Stimulated activated CD4-positive, alpha-beta T cell treated with anti-CD3 and anti-CD28 coated beads, Interleukin-4, amount 100 ng/mL, for 48 hours (primary cell): ENCODE data around the gene HSPA12A.

Experiments
- DNase-seq, 2 donors: peaks; one replicate each; pipeline ENCODE4 v3.0.0-alpha.2; 2020; ENCODE audit warnings: low read depth in 2 of 2

Gene HSPA12A

DNA sequence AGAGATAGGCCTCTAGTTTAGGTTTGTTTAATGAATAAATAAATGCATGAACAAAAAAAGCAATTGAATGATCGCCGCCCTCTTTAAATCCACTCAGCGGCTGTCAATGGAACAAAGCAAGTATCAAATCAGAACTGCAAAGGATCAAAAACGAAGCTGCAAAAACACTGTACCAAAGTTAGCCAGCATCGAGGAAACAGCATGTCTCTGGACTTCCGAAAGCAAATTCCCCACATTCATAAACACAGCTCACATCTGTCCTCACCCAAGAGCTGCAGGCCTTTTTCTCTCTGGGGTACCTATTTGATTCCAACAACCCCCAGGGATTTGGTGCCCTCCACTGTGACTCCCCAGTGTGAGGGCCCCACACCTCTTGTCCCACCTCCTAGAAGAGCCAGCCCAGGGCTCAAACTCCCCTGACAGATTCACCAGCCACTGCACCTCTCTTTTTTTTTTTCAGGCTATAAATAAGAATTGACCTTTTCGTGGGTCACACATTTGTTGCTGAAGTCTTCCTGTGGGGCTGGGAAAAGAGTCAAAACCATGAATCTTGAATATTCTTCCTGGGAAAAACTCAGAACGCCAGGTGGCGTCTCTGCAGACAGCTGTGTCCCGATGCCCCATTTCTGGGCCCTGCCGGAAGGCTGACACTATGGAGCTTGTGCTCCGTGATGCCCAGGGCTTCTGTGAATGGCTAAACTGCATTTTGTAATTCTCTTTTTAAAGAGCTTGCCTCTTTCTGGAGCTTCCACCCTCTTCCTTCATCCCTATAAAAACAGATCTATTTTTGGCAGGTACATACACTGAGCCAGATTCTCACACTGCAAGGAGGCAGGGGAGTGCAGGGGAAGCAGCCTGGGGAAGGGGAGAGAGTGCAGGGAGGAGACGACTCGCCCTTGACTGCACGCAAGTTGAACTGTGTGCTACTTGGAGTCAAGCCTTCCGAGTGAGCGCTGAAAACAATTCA is 51.7 kb downstream of the HSPA12A start:
- no peak for DNase-seq

DNA sequence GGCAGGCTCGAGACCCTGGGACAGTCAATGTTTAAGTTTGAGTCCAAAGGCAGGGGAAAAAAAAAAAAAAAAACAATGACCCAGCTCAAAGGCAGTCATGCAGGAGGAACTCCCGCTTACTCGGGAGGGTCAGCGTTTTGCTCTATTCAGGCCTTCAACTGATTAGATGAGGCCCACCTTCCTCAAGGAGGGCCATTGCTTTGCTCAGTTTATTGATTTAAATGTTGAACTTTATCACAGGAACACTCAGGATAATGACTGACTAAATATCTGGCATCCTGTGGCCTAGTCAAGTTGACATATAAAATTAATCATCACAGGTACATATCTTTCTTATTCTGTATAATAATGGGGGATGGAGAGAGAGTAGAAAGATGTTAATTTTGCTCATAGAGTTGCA is 52.6 kb downstream of the HSPA12A start:
- DNase-seq: no peak

DNA sequence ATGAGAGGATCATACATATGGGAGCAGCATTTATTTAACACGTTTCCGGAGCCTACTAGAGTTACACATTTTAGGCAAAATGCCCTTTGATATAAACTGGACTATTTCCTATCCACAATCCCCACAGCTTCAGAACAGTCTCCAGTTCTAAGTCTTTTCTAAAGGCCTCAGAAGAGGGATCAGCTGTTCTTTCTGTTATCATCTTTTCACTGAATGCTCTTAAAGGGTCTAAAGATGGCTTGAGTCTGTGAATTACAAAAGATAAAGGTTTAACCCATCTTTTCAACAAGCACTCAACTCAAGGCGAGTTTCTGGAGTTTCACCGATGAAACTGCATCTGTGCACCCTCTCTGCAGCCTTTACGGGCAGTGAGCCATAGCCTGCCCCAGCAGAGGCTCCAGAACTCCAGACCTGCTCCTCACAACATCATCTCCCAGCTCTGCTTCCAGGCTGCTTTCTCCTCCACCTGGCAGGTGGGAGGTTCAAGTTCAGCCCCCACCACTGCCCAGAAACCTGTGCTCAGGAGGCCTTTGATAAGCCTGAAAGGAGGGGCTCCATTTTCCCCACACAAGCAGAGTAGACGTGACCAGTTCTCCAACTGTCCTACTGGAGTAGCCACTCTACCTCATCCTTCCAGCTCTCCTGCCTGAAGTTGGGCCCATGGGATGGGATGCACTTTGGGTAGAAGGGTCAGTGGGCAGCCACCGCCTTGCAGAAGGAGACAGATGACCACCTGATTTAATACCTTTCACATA is 53.4 kb downstream of the HSPA12A start:
- no peak for DNase-seq

DNA sequence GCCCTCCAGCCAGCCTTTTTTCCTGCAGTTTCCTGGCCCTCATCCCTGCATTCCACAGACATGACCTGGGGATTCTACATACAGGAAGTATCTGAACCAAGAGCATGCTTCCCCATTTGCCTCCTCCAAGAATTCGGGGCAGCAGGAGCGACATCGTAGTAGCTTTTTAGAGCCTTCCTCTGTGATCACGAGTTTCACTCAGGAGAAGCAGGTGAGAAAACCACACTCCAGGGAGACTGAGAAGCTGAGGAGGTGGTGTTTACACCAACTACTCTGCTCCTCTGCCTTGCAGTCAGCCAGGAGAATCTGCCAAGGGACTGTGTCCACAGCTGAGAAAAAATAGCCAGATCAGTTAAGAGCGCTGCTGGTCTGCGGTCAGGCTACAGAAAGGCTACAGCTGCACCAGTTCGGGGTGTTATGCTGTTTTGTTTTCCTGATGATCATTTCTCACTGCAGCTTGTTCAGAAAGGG is 54.1 kb downstream of the HSPA12A start:
- DNase-seq: no peak

DNA sequence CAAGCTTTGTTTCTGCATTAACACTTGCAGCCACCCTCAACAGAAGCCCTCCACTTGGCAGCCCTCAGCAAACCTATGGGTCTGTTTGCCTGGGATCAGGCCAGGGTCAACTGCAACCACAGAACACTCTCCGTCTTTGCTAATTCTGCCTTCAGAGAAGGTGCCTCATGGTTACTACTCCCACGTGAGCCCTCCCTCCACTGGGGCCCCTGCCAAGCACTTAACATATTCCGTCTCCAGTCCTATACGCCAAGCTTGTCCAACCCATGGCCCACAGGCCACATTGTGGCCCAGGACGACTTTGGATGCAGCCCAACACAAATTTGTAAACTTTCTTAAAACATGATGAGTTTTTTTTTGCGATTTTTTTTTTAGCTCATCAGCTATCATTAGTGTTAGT is 54.7 kb downstream of the HSPA12A start:
- DNase-seq: no peak

DNA sequence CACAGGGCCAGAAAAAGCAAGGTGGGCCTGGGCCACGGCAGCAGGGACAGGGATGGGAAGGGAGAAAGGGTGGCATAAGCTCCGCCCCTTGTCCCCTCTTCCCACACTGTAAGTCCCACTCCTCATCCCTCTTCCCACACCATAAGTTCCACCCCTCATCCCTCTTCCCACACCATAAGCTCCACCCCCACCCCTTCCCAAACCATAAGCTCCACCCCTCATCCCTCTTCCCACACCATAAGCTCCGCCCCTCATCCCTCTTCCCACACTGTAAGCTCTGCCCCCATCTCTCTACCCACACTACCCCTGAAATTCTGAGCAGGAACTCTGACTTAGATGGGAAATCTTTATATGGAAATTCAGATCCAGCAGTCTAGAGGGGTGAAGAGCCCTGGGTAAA is 55.7 kb downstream of the HSPA12A start:
- DNase-seq: no peak

DNA sequence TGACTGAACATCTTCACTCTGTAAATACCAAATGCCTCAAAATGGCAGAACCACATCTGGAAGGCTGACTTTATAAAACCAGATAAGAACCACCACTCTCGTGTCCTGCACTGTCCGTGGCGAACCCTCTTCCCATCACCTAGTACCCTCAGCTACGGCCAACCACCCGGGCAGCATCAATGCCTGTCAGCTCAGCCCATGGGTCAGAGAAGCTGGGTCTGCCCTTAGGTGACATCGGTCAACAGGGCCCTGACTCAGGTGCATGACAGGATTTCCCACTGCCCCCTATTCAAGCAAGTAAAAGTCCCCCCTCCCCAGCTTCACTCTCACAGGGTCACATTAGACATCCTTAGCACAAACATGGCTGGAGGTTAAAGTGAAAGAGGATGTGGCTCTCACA is 56.6 kb downstream of the HSPA12A start:
- DNase-seq: no peak

DNA sequence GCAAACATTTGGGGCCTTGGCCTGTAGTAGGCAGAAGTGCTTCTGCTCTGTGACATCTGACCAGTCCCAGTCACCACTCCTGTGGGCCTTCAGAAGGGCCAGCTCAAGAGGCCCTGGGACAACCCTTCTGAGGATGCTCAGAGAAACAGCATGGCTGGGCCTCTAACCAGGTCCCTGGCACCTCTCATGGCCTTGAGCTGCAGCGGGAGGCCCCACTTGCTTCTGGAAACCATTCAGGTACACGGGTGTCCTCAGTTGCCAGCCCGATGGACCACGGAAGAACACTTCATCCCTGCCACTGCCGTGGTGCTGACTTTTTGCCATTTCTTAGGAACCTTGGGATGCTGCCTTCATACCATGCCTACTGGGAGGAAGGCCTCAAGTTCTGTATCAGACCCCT is 57.6 kb downstream of the HSPA12A start:
- no peak for DNase-seq

DNA sequence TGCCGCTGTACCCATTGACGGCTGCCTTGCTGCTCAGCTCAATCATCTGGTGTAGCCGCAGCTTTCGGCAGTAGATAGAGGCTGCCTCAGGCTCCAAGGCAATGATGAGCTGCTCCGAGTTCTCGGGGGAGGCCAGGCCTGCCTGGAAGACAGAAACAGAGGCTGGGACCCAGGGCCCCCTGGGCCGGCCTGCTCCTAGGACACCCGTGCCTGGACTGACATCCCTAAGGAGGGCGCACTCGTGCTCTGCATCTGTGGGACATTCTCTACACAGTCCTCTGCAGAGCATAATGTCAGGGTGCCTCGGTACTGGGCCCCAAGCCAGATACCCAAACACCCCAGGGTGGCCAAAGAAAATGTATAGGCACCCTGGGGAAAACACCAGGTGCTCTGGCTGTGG is 58.5 kb downstream of the HSPA12A start:
- DNase-seq: no peak

DNA sequence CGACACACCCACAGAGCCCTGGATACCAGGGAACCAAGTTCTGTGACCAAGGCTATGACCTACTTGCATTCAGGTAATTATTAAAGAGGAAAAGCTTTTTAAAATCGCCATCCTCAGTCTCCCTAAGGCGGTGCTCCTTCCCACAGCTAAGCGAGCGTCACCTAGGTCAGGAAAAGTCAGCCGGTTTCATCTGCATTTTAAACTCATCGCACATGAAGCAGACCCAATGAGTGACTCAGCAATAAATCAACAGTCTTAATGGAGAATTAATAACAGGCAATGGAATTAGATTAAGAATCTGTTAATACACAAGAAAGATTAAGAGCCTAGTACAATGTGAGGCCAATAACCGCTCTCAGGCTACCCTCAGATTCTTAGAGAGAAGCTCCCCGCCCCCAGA is 59.2 kb downstream of the HSPA12A start:
- DNase-seq: no peak

DNA sequence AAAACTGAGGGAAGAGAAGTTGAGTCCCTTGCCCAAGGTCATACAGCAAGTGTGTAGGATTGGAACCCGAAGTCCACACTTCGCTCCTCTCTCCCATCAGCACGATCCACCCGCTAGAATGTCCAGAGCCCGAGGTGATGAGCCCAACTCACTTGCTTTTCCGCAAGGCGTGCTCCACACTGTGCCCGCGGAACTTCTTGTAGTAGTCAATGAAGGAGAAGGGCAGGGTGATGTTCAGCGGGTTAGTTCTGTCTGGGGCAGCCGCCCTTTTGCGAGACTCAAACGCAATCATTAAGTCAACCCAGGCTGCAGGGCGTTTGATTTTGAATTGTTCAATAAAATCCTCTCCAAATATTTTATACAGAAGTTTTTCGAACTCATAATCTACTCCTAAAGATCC is 63.0 kb downstream of the HSPA12A start:
- no peak for DNase-seq

DNA sequence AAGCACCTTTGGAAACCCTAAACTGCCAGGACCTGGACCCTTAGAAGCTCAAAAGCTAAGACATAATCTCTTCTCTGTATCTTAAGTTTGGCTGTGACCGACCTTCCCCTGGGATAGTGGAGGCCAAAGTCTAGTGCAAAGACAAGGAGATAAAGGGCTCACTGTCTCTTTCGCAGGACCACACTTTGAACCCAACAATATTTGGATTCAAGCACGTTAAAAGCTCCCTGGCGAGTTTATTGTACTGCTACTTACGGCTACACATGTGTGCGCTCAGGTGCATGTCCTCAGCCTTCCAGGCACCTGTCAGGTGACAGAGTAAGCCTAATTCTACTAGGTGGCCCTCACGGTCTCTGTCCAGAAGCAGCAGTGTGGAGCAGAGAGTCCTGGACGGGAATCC is 65.7 kb downstream of the HSPA12A start:
- no peak for DNase-seq

DNA sequence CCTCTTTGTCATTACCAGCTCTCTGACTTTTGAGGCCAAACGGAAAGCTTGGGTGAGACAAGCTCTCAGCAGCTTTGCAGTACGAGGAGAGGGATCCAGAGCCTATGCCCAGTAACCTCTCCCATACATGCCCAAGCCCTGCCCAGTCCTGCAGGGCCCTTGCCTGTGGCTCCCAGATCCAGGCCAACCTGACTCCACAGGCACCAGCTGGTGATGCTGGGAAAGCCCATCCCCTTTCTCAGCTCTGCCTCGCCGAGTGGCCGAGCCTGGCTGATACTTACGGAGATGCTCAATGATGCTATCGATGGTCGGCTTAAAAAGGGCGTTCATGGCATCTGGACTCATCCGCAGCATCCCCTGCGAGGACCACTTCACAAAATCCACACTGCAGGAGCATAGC is 66.2 kb downstream of the HSPA12A start:
- DNase-seq: no peak

DNA sequence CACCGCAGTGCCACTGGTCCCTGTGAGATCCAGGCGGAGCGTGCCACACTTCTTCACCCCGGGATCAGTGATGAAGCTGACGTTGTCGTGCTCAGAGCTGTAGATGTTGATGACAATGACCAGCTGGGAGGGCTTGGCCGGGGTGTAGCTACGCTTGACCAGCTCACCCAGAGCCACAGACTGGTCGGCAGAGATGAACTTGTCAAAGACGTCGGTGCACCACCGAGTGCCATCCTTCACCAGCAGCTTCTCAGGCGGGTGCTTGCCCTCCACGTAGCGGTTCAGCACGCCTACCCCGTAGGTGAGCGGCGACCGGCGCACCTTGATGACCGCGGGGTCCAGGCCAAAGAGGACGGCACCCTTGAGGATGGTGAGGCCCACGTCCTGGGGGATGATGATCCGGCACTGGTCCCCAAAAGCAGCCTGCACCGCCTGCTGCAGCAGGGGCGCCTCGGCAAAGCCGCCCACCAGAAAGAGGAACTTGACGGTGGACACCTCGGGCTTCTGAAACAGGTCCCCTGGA is 67.4 kb downstream of the HSPA12A start:
- no peak for DNase-seq

DNA sequence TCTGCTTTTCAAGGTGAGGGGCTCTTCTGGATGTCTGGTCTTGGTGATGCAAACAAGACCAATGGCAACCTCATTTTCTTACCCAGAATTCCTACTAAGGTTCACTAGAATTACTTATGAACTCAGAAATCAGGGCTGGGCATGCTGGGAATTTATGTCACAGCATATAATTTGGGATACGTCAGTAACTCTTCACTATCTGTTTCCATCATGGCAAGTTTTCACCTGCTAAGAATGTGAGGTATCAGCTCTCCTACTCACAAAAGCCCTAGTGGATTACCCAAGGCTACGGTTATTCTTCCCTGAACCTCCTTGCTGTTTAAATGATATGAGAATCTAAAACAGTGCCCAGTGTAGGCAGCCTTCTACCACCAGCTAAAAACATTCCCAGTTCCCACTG is 68.5 kb downstream of the HSPA12A start:
- no peak for DNase-seq

DNA sequence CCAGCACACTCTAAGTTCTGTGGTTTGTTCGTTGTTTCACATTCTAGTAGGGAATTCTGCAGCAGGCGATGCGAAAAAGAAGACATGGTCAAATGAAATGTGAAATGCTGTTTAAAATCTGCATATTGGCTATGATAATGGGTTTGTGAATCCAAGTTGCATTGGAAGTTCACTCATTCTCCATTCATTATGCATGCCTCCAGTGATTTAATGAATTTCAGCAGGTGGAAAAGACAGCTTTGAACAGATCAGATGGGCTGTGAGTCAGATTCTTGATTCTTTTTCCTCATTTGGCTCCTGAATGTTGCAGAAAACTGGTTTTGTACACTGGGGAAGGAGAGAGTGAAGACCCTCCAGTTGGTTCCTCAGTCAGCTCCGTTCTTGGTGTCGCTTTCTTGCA is 69.5 kb downstream of the HSPA12A start:
- DNase-seq: no peak

DNA sequence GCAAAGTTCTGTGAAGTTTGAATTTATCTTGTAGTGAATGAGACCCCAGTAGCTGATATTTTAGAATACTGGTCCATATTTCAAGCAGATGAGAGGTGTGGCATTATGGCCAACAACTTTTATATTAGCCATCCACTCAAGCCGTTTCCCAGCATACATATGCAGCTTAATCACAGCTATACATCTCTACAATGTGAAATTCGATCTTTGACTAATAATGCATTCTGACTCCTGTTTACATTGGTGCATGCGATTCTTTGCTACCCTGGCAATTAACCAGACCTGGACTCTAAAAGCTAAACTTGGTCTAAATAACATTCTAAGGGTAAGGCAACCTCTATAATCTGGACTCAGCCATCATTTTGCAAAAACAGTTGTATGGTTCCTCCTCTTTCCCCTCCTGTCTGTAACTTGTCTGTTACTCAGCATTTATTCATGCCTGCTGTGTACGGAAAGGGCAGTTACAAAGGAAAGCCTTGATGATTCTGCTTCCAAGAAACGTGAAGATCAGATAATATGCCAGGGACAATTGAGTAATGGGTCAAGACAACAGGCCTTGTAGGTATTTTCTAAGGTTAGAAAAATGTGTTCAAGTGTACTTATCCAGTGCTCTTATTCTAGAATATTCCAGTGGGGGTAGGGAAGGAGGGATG is 71.0 kb downstream of the HSPA12A start:
- DNase-seq: no peak

DNA sequence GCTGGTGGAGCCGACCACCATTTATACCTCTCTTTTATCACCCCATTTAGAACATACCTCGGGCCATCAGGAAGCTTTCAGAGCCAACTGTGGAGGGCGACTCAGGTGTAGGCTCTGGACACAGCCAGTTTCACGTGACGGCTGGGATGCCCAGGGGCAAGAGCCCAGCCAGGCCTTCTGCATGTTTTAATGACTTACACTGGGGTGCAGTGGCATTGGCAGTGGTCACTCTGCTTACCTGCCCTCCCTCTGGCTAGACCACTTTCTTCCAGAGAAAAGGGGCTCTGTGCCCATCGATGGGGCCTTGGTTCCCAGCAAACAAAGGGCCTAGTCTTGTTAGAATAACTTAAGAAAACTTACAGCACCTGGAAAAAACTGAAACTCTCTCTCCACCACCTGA is 71.7 kb downstream of the HSPA12A start:
- DNase-seq: no peak

DNA sequence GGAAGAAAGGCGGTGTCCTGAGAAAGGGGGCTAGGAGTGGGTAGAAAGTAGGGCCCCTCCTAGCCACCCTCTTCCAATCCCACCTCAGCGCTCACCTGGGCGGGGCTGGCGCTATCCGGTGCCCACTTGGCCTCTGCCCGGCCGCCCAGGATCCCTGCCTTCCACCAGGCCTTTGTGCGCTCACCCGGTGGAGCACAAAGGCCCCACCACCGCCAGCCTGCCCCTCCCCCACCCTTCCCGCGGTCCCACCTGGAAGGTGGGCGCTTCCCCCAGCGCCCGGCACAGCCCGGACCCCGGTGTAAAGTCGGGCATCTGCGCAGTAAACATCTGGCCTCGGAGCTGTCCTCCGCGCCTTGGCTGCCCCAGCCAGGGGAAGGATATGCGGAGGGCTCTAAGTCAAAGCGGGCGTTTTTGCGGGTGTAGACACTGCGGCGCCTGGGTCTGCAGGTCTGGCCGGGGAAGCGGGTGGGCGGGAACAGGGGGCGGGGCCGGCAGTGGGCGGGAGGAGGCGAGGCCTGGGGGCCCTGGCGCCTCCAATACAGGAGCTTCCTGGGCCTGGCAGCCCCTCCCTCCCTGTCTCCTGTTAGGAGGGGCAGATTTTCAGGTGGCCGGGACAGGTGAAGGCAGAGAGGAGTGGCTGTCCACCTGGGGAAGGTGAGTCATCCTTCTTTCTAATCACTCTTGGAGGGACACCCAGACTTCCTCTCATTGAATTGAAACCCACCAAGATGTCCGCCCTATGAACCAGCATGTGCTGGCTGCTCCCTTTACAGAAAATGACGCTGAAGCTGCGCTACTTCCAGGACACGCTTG is 72.3 kb downstream of the HSPA12A start:
- no peak for DNase-seq

DNA sequence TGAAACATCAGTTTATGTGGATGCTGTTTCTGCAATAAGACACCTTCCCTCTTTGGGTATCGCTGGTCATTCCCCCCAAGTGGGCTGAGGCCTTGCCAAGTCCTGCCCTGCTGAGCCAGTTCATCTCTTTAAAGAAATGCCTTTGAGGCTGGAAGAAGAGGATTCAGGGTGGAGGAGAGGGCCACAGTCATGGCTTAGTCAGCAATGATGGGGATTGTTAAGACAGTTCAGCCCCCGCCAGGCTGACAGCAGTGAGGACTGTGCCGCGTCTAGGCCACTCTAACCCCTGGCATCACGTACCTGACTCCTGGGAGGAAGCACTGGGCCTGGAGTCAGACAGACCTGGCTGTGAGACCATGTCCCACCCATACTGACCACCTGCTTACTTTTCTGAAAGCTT is 73.3 kb downstream of the HSPA12A start:
- no peak for DNase-seq

DNA sequence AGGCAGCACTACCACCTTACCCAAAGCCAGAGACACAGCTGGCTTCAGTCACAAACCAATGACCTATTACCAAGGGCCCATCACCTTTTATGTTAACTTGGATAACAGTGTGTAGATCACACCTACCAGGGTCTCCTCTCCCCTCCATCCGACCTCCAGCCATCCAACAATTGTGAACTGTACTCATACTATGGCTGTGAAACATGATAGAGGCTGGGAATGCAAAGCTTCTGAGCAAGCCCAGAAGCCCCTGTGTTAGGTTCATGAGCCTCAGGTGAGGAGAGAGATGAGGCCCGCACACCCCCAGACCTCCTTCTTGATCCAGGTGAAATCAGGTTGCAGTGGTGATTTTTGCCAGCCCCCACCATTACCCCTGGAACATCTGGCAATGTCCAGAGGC is 73.9 kb downstream of the HSPA12A start:
- DNase-seq: no peak
